ENCODE results near the gene CCDC7.

- TF ChIP-seq CTCF (IDR thresholded peaks at IDR 0.05 in 4 of 5, conservative IDR thresholded peaks at IDR 0.05 in 1 of 5): no peak
- TF ChIP-seq POLR2A (IDR thresholded peaks at IDR 0.05): no peak
Observed at GRCh38 chr10:32616438-32616837, 170.5 kb downstream of the CCDC7 start.
